Activated CD4-positive, CD25-positive, alpha-beta regulatory T cell treated with anti-CD3 and anti-CD28 coated beads, Interleukin-2, amount 50 U/mL, for 16 hours (primary cell): ENCODE data around the gene GPR142.
"Not testable (repeated sequence)": the region's sequence is repeated elsewhere in the genome, so short reads cannot be mapped to it uniquely, and the experiment has no call there.

Experiments used
- DNase-seq: peaks from one replicate; pipeline ENCODE4 v3.0.0-alpha.2; 2020; ENCODE audit warnings: low read depth, low spot score

The GPR142 gene

DNA sequence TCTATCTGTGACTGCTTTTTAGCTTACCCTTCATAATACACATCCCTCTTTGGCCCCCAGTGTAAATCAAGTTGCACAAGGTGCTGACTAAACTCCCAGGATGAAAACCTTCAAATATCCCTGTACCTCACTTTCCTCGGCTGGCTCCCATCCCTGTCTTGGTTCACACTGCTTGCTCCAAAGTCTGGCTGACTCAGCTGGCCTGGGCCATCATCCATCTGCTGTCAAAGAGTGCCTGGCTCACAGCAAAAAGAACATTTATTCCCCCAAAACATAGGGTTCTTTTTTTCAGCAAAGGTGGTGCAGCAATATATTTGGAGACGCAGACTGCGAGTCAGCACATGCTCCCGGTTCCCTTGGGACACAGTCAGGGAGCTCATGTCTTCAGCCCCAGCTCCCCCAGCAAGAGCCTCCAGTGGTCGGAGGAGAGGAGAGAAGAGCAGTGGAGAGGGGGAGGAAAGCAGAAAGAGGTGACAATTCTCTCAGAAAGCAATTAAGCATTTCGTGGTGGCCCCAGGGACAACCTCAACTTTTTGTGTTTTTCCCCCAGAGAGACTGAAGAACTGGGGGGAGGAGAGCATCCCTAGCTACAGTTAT is 26.1 kb downstream of the GPR142 start:
- no peak for DNase-seq

GRCh38 chr17:74394275-74394950 is 27.1 kb downstream of the GPR142 start:
- no peak for DNase-seq

DNA sequence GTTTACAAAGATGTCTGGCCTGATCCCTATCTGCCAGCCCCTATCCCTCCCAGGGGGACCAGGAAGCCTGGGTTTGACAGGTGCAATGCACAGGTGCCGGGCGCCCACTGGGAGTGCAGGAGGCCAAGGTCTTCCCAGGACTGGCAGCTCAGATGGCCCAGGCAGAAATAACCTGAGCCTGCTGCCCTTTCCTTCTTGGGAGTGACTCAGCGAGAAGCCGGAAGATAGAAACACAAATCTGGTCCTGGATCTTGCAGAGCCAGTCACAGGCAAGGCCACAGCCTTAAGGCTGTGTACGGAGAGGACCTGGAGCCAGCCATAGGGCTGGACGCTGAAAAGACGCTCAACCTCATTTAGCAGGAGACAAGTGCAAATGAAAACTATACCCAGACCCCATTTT is 27.7 kb downstream of the GPR142 start:
- no peak for DNase-seq

GRCh38 chr17:74396567-74396966 is 29.3 kb downstream of the GPR142 start:
- no peak for DNase-seq

DNA sequence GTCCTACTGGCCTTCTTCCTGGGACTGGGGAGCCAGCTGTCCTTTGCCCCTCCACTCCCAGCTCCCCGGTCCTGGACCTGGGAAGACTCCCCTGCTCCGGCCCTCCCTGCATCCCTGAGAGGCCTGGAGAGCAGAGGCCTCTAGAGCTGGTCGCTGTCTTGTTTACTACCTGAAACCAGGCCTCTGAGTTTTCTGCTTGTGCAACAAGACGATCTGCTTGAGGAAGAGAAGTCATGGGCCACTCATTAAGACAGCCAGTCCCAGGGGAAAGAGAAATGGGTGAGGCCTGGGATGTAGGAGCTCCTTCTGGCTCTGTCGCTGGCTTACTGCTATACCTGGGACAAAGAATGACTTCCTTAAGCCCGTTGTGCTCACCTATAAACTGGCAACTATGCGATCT is 34.7 kb downstream of the GPR142 start:
- DNase-seq: no peak

DNA sequence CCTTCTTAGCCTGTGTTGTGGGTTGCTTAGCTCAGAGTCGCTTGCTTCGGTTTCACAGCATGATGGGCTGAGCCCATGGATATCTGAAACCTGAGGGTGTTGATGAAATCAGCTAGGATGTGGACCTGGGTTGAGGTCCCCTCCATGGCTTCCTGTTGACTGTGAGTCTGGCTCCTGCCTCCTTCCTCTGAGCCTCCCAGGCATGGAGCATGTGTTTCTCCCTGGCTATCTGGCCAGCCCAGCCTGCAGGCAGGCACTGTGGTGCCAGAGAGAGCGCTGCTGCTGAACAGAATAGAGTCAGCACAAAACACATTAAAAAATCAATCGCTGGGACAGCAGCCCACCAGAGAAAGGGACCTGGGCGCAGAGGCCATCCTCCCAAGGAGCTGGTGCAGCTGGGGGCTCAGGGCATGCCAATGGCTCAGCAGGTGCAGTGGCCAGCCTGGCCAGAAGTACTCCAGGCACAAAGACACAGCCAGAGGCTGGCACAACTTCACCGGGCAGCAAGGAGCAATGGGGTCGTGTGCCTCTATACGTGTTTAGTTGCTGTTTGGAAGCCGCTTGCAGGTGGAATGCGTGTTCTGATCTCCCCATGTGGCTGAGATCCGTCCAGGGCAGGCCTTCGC is 36.3 kb downstream of the GPR142 start:
- DNase-seq: no peak

DNA sequence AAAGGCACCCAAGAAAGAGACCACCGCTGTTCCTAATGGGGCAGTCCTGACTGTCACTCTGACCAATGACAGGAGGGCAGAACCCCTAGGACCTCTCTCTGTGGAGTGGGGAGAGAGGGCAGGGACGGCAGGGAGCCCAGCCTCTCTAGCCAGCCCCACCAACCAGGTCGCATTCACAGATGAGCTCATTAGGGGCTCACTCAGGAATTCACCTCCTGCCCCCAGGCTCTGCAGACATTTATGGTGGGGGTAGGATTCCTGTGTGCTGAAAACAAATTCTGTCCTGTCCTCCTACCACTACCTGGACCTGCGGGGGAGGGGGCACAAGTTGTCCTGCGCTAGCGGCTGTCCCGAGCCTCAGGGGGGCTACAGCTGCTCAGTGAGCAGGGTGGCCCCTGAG is 36.9 kb downstream of the GPR142 start:
- no peak for DNase-seq

DNA sequence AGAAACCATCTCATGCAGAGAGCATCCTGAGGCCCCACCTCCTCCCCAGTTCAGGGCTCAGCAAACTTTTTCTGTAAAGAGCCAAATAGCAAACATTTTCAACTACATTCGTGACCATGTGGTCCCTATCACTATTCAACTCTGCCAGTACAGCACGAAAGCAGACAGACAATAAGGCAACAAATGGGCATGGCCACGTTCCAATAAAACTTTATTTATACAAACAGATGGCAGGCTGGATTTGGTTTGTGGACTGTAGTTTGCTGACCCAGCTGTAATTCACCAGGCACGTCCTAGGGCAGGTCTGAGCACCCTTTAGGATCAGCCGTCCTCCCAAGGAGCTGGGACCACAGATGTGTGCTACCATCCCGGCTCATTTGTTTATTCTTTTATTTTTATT is 37.5 kb downstream of the GPR142 start:
- no peak for DNase-seq

DNA sequence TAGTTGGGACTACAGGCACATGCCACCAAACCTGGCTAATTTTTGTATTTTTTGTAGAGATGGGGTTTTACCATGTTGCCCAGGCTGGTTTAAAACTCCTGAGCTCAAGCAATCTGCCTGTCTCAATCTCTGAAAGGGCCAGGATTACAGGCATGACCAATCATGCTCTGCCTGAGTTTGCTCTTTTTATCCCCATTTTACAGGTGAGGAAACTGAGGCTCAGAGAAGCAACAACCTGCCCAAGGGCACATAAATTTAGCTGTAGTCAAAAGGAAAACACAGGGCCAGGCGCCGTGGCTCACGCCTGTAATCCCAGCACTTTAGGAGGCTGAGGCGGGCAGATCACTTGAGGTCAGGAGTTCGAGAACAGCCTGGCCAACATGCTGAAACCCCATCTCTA is 38.0 kb downstream of the GPR142 start:
- DNase-seq: not testable (repeated sequence)

DNA sequence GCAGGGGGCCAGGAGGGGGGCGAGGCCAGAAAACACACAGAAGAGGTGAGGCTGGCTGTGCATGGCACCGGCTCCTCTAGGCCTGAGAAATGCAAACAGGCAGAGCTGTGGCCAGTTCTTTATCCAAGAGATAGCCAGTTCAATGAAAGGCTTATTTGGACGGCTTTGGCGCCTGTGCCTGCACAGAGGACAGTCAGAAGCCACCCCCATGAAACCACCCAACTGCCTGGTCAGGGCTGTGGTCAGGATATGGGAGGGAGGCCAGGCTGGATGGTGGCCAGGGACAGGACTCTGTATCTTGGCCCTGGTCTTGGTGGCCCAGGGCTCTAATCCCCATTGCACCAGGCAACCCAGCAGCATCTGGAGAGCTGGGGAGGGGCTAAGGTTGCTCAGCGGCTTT is 40.1 kb downstream of the GPR142 start:
- no peak for DNase-seq

- DNase-seq: no peak
Observed at GRCh38 chr17:74408262-74408661, 41.0 kb downstream of the GPR142 start.

DNA sequence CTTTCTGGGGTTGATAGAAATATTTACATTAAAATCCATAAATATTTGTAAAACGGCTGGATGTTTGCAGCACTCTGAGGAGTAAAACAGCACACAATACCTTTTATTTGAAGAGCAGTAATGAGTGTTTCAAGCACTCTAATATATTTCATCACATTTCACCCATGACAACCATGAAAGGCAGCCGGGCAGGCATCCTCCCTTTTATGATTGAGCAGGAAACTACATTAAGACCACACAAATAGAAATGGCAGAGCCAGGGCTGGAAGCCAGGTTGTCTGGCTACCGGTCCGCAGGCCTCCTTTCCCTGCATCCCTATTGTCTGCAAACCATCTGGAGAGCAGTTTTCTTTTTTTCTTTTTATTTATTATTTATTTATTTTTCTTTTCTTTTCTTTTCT is 41.5 kb downstream of the GPR142 start:
- DNase-seq: no peak

GRCh38 chr17:74410001-74410443 is 42.7 kb downstream of the GPR142 start:
- DNase-seq: no peak

- DNase-seq: no peak
Observed at GRCh38 chr17:74412581-74412980, 45.3 kb downstream of the GPR142 start.

DNA sequence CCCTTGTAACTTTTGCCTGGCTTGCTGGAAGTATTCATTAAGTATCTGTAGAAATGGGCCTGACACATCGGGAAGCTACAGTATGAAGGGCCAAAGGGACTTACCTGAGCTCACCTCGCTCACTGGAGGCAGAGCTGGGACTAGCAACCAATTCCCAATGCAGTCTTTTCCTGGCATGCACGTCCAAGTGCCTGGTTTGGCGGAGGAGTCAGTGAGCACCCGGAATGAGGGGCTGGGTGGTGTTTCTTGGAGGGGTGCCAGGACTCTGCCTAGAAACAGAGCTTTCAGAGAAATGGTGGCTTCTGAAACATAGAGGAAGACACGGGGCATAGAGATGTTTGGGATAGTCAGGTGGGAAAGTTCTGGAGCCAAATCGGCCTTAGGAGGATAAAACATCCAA is 46.2 kb downstream of the GPR142 start:
- no peak for DNase-seq

GRCh38 chr17:74414510-74414909 is 47.2 kb downstream of the GPR142 start:
- DNase-seq: no peak

GRCh38 chr17:74415608-74416396 is 48.5 kb downstream of the GPR142 start:
- DNase-seq: no peak

DNA sequence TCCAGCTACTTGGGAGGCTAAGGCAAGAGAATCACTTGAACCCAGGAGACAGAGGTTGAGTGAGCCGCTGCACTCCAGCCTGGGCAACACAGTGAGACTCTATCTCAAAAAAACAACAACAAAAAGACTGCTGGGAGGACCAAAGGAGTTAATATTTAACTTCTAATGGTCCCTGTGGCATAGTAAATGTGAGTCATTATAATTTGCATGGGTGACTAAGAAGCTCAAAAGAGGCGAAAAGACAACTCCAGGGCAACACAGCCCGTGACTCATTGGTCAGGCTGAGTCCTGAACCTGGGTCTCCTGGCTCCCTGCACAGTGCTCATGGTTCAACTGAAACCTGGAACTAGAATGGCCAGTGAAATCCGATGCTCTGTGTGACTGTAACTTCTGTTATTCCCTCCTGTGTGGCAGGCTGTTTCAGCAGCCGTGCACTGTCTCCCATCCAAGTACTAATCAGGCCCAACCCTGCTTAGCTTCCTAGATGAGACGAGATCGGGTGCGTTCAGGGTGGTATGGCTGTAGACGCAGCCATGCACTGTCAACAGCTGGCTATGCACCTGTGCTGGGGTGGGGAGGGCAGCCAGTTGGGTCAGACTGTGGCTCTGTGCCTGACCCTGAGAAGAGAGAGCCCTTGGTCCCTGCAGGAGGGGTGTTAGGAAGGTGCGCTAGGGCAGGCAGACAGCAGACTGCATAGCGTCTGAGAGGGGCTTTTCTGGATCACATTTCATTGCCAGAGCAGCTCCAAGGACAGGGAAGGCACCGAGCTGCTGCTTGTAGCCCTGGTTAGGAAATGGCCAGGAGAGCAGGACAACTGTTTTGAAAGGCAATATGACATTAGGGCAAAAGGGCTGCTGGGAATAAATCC is 50.1 kb downstream of the GPR142 start:
- DNase-seq: no peak

- no peak for DNase-seq
Observed at GRCh38 chr17:74419928-74420411, 52.7 kb downstream of the GPR142 start.
